HEK293 (cell line): ENCODE results near the gene DOK7.

ENCODE experiments used
- CTCF ChIA-PET: fragments of 350-600 bp; formaldehyde crosslinking; extraction: SDS; loops from one replicate; lab custom pipeline; 2021; ENCODE audit warnings: antibody characterized with exemption; lab: Yijun Ruan, JAX
- POLR2A ChIA-PET: fragments of 300-600 bp; formaldehyde crosslinking; extraction: SDS; loops from one replicate; lab custom pipeline; 2020; ENCODE audit warnings: antibody characterized with exemption, inconsistent platforms; lab: Yijun Ruan, JAX
- H3K27ac ChIP-seq: fragments of 200-500 bp; sonication (Bioruptor generic); 2 replicates; pipeline ENCODE4 v1.5.1; 2014; ENCODE audit warnings: low read depth, low read length, control low read depth, inconsistent platforms; ENCODE audit errors: extremely low read depth
- H3K36me3 ChIP-seq, 2 experiments: fragments of 200-500 bp in 1 of 2; sonication (Bioruptor generic) in 1 of 2; 1 replicate in 1 of 2; 2 replicates in 1 of 2; pipeline ENCODE4 v1.5.1; 2014 to 2017; ENCODE audit warnings: inconsistent platforms in 2 of 2, low read length in 2 of 2; ENCODE audit not compliant: control insufficient read depth in 2 of 2, insufficient read depth in 1 of 2
- H3K4me1 ChIP-seq: fragments of 200-500 bp; sonication (Bioruptor generic); 2 replicates; pipeline ENCODE4 v1.5.1; 2014; ENCODE audit warnings: mild to moderate bottlenecking, low read length, inconsistent platforms; ENCODE audit not compliant: control insufficient read depth, insufficient read depth
- H3K4me3 ChIP-seq: 2 replicates; pipeline ENCODE4 v1.5.1; 2011; ENCODE audit warnings: low read depth, mild to moderate bottlenecking, control low read depth, low read length, moderate library complexity
- H3K9me3 ChIP-seq: fragments of 200-500 bp; sonication (Bioruptor generic); 2 replicates; pipeline ENCODE4 v1.5.1; 2014; ENCODE audit warnings: low read depth, low read length, inconsistent platforms; ENCODE audit not compliant: control insufficient read depth, insufficient read depth
- GLIS2 ChIP-seq: fragments of 450-650 bp; formaldehyde crosslinking; IDR thresholded peaks from 2 replicates; pipeline ENCODE4 v1.5.1; 2016; ENCODE audit warnings: missing biosample characterization, missing genetic modification characterization
- RBAK ChIP-seq: fragments of 450-650 bp; formaldehyde crosslinking; IDR thresholded peaks from 2 replicates; pipeline ENCODE4 v1.5.1; 2016; ENCODE audit warnings: missing biosample characterization, missing genetic modification characterization
- TCF7L2 ChIP-seq: IDR thresholded peaks from 2 replicates; pipeline ENCODE4 v1.6.1; 2011; ENCODE audit warnings: low read depth, mild to moderate bottlenecking, inconsistent platforms, low read length, moderate library complexity, borderline replicate concordance
- ZBTB44 ChIP-seq: fragments of 450-650 bp; IDR thresholded peaks from 2 replicates; pipeline ENCODE4 v1.5.1; 2018; ENCODE audit warnings: missing biosample characterization, mild to moderate bottlenecking, missing genetic modification characterization
- ZFP3 ChIP-seq: fragments of 450-650 bp; formaldehyde crosslinking; IDR thresholded peaks from 2 replicates; pipeline ENCODE4 v1.5.1; 2016; ENCODE audit warnings: low read depth, missing biosample characterization, missing genetic modification characterization
- ZNF112 ChIP-seq: fragments of 450-650 bp; formaldehyde crosslinking; IDR thresholded peaks from 2 replicates; pipeline ENCODE4 v1.5.0; 2017; ENCODE audit warnings: missing biosample characterization, missing genetic modification characterization
- ZNF121 ChIP-seq: fragments of 450-650 bp; formaldehyde crosslinking; IDR thresholded peaks from 2 replicates; pipeline ENCODE4 v1.5.1; 2016; ENCODE audit warnings: missing biosample characterization, missing genetic modification characterization
- ZNF157 ChIP-seq: fragments of 450-650 bp; formaldehyde crosslinking; IDR thresholded peaks from 2 replicates; pipeline ENCODE4 v1.5.1; 2016; ENCODE audit warnings: missing biosample characterization, missing genetic modification characterization
- ZNF274 ChIP-seq, 2 experiments: fragments of 200-500 bp in 1 of 2; fragments of 450-650 bp in 1 of 2; sonication (Bioruptor generic) in 1 of 2; formaldehyde crosslinking in 1 of 2; IDR thresholded peaks; 2 replicates each; pipeline versions ENCODE4 v1.5.1 to v1.6.1; 2014 to 2016; ENCODE audit warnings: borderline replicate concordance in 1 of 2, inconsistent platforms in 1 of 2, low read length in 1 of 2, missing biosample characterization in 1 of 2, missing genetic modification characterization in 1 of 2
- ZNF560 ChIP-seq: fragments of 450-650 bp; formaldehyde crosslinking; IDR thresholded peaks from 2 replicates; pipeline ENCODE4 v1.5.1; 2017; ENCODE audit warnings: missing biosample characterization, missing genetic modification characterization, borderline replicate concordance
- ZNF629 ChIP-seq: fragments of 450-650 bp; formaldehyde crosslinking; IDR thresholded peaks from 2 replicates; pipeline ENCODE4 v1.5.1; 2017; ENCODE audit warnings: missing biosample characterization, missing genetic modification characterization
- ZNF654 ChIP-seq: fragments of 450-650 bp; formaldehyde crosslinking; IDR thresholded peaks from 2 replicates; pipeline ENCODE4 v1.5.1; 2016; ENCODE audit warnings: low read depth, missing biosample characterization, missing genetic modification characterization
- ZNF701 ChIP-seq: fragments of 450-650 bp; formaldehyde crosslinking; IDR thresholded peaks from 2 replicates; pipeline ENCODE4 v1.5.1; 2016; ENCODE audit warnings: missing biosample characterization, missing genetic modification characterization
- ZNF777 ChIP-seq: fragments of 450-650 bp; formaldehyde crosslinking; IDR thresholded peaks from 2 replicates; pipeline ENCODE4 v1.5.1; 2017; ENCODE audit warnings: missing biosample characterization, missing genetic modification characterization, borderline replicate concordance
- TF ChIP-seq, protein P1 (sequence below): fragments of 450-650 bp; formaldehyde crosslinking; IDR thresholded peaks from 2 replicates; pipeline ENCODE4 v1.5.1; 2016; ENCODE audit warnings: missing biosample characterization, missing genetic modification characterization
- TF ChIP-seq, protein P2 (sequence below): fragments of 450-650 bp; formaldehyde crosslinking; IDR thresholded peaks from 2 replicates; pipeline ENCODE4 v1.5.1; 2017; ENCODE audit warnings: missing biosample characterization, missing genetic modification characterization
- TF ChIP-seq, protein P3 (sequence below): fragments of 450-650 bp; formaldehyde crosslinking; IDR thresholded peaks from 2 replicates; pipeline ENCODE4 v1.5.1; 2016; ENCODE audit warnings: missing biosample characterization, missing genetic modification characterization

The DOK7 gene

GRCh38 chr4:3463556-3464348, 646 bp downstream of the DOK7 start:
- H3K27ac ChIP-seq: no peak overlapping the region
- no peaks in the 10 kb centered on the region for H3K36me3 ChIP-seq
- H3K4me3 ChIP-seq: peak overlapping the region; percentile 1; the same call in 1 of the 2 replicates
- TF ChIP-seq, protein P1, sequence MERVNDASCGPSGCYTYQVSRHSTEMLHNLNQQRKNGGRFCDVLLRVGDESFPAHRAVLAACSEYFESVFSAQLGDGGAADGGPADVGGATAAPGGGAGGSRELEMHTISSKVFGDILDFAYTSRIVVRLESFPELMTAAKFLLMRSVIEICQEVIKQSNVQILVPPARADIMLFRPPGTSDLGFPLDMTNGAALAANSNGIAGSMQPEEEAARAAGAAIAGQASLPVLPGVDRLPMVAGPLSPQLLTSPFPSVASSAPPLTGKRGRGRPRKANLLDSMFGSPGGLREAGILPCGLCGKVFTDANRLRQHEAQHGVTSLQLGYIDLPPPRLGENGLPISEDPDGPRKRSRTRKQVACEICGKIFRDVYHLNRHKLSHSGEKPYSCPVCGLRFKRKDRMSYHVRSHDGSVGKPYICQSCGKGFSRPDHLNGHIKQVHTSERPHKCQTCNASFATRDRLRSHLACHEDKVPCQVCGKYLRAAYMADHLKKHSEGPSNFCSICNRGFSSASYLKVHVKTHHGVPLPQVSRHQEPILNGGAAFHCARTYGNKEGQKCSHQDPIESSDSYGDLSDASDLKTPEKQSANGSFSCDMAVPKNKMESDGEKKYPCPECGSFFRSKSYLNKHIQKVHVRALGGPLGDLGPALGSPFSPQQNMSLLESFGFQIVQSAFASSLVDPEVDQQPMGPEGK (tag by site-specific recombination): peak; percentile 50; the same call in 1 of the 2 replicates
- TF ChIP-seq ZBTB44 (tag by site-specific recombination): no peak
- no peak for TF ChIP-seq ZNF629 (tag by site-specific recombination)
- CTCF ChIA-PET: no interaction called here
- no peaks in the 10 kb centered on the region for H3K4me1 ChIP-seq
- POLR2A ChIA-PET: no interaction called here
- no peaks in the 10 kb centered on the region for H3K9me3 ChIP-seq

- POLR2A ChIA-PET: no interaction called here
- no peaks in the 10 kb centered on the region for H3K9me3 ChIP-seq
- no peaks in the 10 kb centered on the region for H3K4me1 ChIP-seq
- H3K36me3 ChIP-seq: no peaks in the 10 kb centered on the region
- no peak overlapping the region for H3K27ac ChIP-seq
- no peak for TF ChIP-seq ZFP3 (tag by site-specific recombination)
- no peak for TF ChIP-seq ZNF777 (tag by site-specific recombination)
- TF ChIP-seq ZNF560 (tag by site-specific recombination): no peak
- TF ChIP-seq, protein P2, sequence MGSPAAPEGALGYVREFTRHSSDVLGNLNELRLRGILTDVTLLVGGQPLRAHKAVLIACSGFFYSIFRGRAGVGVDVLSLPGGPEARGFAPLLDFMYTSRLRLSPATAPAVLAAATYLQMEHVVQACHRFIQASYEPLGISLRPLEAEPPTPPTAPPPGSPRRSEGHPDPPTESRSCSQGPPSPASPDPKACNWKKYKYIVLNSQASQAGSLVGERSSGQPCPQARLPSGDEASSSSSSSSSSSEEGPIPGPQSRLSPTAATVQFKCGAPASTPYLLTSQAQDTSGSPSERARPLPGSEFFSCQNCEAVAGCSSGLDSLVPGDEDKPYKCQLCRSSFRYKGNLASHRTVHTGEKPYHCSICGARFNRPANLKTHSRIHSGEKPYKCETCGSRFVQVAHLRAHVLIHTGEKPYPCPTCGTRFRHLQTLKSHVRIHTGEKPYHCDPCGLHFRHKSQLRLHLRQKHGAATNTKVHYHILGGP: no peak
- no peak for TF ChIP-seq ZNF121 (tag by site-specific recombination)
- TF ChIP-seq, protein P3, sequence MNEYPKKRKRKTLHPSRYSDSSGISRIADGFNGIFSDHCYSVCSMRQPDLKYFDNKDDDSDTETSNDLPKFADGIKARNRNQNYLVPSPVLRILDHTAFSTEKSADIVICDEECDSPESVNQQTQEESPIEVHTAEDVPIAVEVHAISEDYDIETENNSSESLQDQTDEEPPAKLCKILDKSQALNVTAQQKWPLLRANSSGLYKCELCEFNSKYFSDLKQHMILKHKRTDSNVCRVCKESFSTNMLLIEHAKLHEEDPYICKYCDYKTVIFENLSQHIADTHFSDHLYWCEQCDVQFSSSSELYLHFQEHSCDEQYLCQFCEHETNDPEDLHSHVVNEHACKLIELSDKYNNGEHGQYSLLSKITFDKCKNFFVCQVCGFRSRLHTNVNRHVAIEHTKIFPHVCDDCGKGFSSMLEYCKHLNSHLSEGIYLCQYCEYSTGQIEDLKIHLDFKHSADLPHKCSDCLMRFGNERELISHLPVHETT (tag by site-specific recombination): no peak
- TF ChIP-seq, all 188 proteins: peak for 0
- H3K4me3 ChIP-seq: no peak overlapping the region
- CTCF ChIA-PET: no interaction called here
Observed at GRCh38 chr4:3464349-3464905, 1.3 kb downstream of the DOK7 start.

GRCh38 chr4:3464911-3465697, 2.0 kb downstream of the DOK7 start:
- TF ChIP-seq ZNF157 (tag by site-specific recombination) (no peak), TCF7L2 (no peak), GLIS2 (tag by site-specific recombination) (no peak), ZNF654 (tag by site-specific recombination) (no peak), ZNF112 (tag by site-specific recombination) (no peak), RBAK (tag by site-specific recombination) (no peak), ZNF701 (tag by site-specific recombination) (no peak), ZNF274 (IDR thresholded peaks at IDR 0.05; ENCODE audit: low read length) (no peak), ZNF274 (tag by site-specific recombination; IDR thresholded peaks at IDR 0.05; ENCODE audit: borderline replicate concordance) (no peak)
- POLR2A ChIA-PET: no interaction called here
- Histone ChIP-seq H3K36me3 (no peaks in the 10 kb centered on the region), H3K27ac (no peak overlapping the region), H3K9me3 (no peaks in the 10 kb centered on the region), H3K4me1 (no peaks in the 10 kb centered on the region), H3K4me3 (no peak overlapping the region)
- CTCF ChIA-PET: no interaction called here
